ENCODE results near the gene CHRNB4.

The CHRNB4 gene

GRCh38 chr15:78682693-78683410, 41.8 kb upstream of the CHRNB4 start:
- in situ Hi-C loops (cut with HindIII; ENCODE audit: low sequenced_read_pairs), result no loop called here
- no peak for DNase-seq (ENCODE audit: low read depth, low spot score)
- no peak for TF ChIP-seq CTCF (IDR thresholded peaks at IDR 0.05; ENCODE audit: low read depth, low read length)

GRCh38 chr15:78682004-78682651, 41.1 kb upstream of the CHRNB4 start:
- in situ Hi-C loops (cut with HindIII; ENCODE audit: low sequenced_read_pairs), result no loop called here

More at GRCh38 chr15:78682693-78683410, 41.8 kb upstream of the CHRNB4 start:
- H3K4me3 ChIP-seq (ENCODE audit: low read depth, low read length), result no peak overlapping the region

GRCh38 chr15:78681281-78682003, 40.4 kb upstream of the CHRNB4 start:
- TF ChIP-seq CTCF (IDR thresholded peaks at IDR 0.05; ENCODE audit: low read depth, low read length), result no peak
- in situ Hi-C loops (cut with HindIII; ENCODE audit: low sequenced_read_pairs), result no loop called here
- H3K4me3 ChIP-seq (ENCODE audit: low read depth, low read length), result no peak overlapping the region
- no peak for DNase-seq (ENCODE audit: low read depth, low spot score)

More at GRCh38 chr15:78682004-78682651, 41.1 kb upstream of the CHRNB4 start:
- H3K4me3 ChIP-seq (ENCODE audit: low read depth, low read length), result no peak overlapping the region
- DNase-seq (ENCODE audit: low read depth, low spot score), result no peak
- no peak for TF ChIP-seq CTCF (IDR thresholded peaks at IDR 0.05; ENCODE audit: low read depth, low read length)

GRCh38 chr15:78680431-78681075, 39.5 kb upstream of the CHRNB4 start:
- in situ Hi-C loops (cut with HindIII; ENCODE audit: low sequenced_read_pairs), result no loop called here
- no peak for TF ChIP-seq CTCF (IDR thresholded peaks at IDR 0.05; ENCODE audit: low read depth, low read length)
- no peak for DNase-seq (ENCODE audit: low read depth, low spot score)
- no peak overlapping the region for H3K4me3 ChIP-seq (ENCODE audit: low read depth, low read length)

GRCh38 chr15:78679089-78679511, 38.1 kb upstream of the CHRNB4 start:
- TF ChIP-seq CTCF (IDR thresholded peaks at IDR 0.05; ENCODE audit: low read depth, low read length), result no peak
- no peak for DNase-seq (ENCODE audit: low read depth, low spot score)
- in situ Hi-C loops (cut with HindIII; ENCODE audit: low sequenced_read_pairs), result no loop called here
- no peak overlapping the region for H3K4me3 ChIP-seq (ENCODE audit: low read depth, low read length)

GRCh38 chr15:78676424-78677110, 35.6 kb upstream of the CHRNB4 start:
- no peak for DNase-seq (ENCODE audit: low read depth, low spot score)
- in situ Hi-C loops (cut with HindIII; ENCODE audit: low sequenced_read_pairs), result no loop called here
- no peak for TF ChIP-seq CTCF (IDR thresholded peaks at IDR 0.05; ENCODE audit: low read depth, low read length)
- no peak overlapping the region for H3K4me3 ChIP-seq (ENCODE audit: low read depth, low read length)
